K562 (cell line): Measurements from ENCODE around the gene ARHGEF38. TPM values are rescaled to one million over a fixed set of nuclear protein-coding genes. Genes with fewer than 3 reads are reported as not detected.

Experiments used
- BACH1 ChIP-seq: fragments of 200-800 bp; sonication (Bioruptor generic); IDR thresholded peaks from 2 replicates; pipeline ENCODE4 v1.6.1; 2016; ENCODE audit warnings: missing genetic modification characterization, missing compliant biosample characterization
- CHD2 ChIP-seq: IDR thresholded peaks from 2 replicates; pipeline ENCODE4 v1.6.1; 2011; ENCODE audit warnings: low read depth, low read length
- EWSR1 ChIP-seq: fragments of 450-650 bp; IDR thresholded peaks from 2 replicates; pipeline ENCODE4 v1.6.1; 2018; ENCODE audit warnings: borderline replicate concordance, mild to moderate bottlenecking, low read depth, moderate library complexity; ENCODE audit not compliant: partially characterized antibody
- FOXA1 ChIP-seq: fragments of 450-650 bp; IDR thresholded peaks from 2 replicates; pipeline ENCODE4 v1.6.1; 2016; ENCODE audit warnings: mild to moderate bottlenecking, borderline replicate concordance
- HNRNPLL ChIP-seq: fragments of 200-400 bp; formaldehyde crosslinking; IDR thresholded peaks from 2 replicates; pipeline ENCODE4 v1.6.1; 2017; ENCODE audit warnings: low read length, low read depth, mild to moderate bottlenecking; ENCODE audit not compliant: poor library complexity, severe bottlenecking
- NFXL1 ChIP-seq: fragments of 450-650 bp; formaldehyde crosslinking; IDR thresholded peaks from 2 replicates; pipeline ENCODE4 v1.4.0; 2021; ENCODE audit warnings: mild to moderate bottlenecking
- TCF7 ChIP-seq: sonication (generic); IDR thresholded peaks from 2 replicates; pipeline ENCODE4 v1.6.1; 2016; ENCODE audit warnings: antibody characterized with exemption, borderline replicate concordance
- TEAD2 ChIP-seq: fragments of 450-650 bp; IDR thresholded peaks from 2 replicates; pipeline ENCODE4 v1.6.1; 2016; ENCODE audit warnings: missing genetic modification characterization, control low read depth, missing compliant biosample characterization
- TFAM ChIP-seq: fragments of 250-450 bp; sonication (Bioruptor Pico); conservative IDR thresholded peaks from 2 replicates; pipeline ENCODE4 v1.5.0; 2021; ENCODE audit warnings: mild to moderate bottlenecking, moderate library complexity
- ZNF134 ChIP-seq: fragments of 250-450 bp; sonication (Bioruptor Pico); conservative IDR thresholded peaks from 2 replicates; pipeline ENCODE4 v1.4.0; 2020
- ZNF212 ChIP-seq: fragments of 450-650 bp; formaldehyde crosslinking; IDR thresholded peaks from 2 replicates; pipeline ENCODE4 v1.4.0; 2020; ENCODE audit warnings: mild to moderate bottlenecking
- ZNF239 ChIP-seq: fragments of 250-450 bp; sonication (Bioruptor Pico); IDR thresholded peaks from 2 replicates; pipeline ENCODE4 v1.4.0; 2020; ENCODE audit warnings: mild to moderate bottlenecking
- ZNF431 ChIP-seq: sonication (generic); formaldehyde crosslinking; IDR thresholded peaks from 2 replicates; pipeline ENCODE4 v1.8.0; 2022; ENCODE audit warnings: mild to moderate bottlenecking, missing genetic modification reagents
- ZNF436 ChIP-seq: fragments of 250-450, 450-650 bp; sonication (Bioruptor Pico); formaldehyde crosslinking; IDR thresholded peaks from 2 replicates; pipeline ENCODE4 v1.7.0; 2020; ENCODE audit warnings: mild to moderate bottlenecking
- polyA plus RNA-seq, 8 experiments: library from polyadenylated mRNA; depleted of rRNA in 4 of 8; stranded (reverse) in 5 of 8; unstranded in 3 of 8; fragments of >200 nt; fragmentation: Nextera tagmentation in 2 of 8; fragmentation: Illumina TruSeq in 1 of 8; extraction: Ambion mirVana in 2 of 8; extraction: Trizol in 1 of 8; gene quantifications; 2 replicates each; pipeline versions ENCODE4 v1.2.1 to v1.2.3, GENCODE V29; 2011 to 2014; ENCODE audit warnings: inconsistent platforms in 1 of 8, missing spikeins in 1 of 8
- total RNA-seq, 7 experiments: library from RNA; depleted of rRNA in 6 of 7; stranded (reverse); fragments of >200 nt in 6 of 7; fragmentation: Illumina TruSeq in 2 of 7; extraction: Trizol in 2 of 7; gene quantifications; 2 replicates each; pipeline versions ENCODE4 v1.2.1 to v1.2.3, GENCODE V29; 2011 to 2021; ENCODE audit warnings: low replicate concordance in 1 of 7
- TF ChIP-seq, protein P1 (sequence below): fragments of 250-450 bp; sonication (Bioruptor Pico); IDR thresholded peaks from 2 replicates; pipeline ENCODE4 v1.9.0; 2021; ENCODE audit warnings: mild to moderate bottlenecking
- TF ChIP-seq, protein P2 (sequence below): fragments of 250-450 bp; sonication (Bioruptor Pico); IDR thresholded peaks from 2 replicates; pipeline ENCODE4 v1.5.0; 2021; ENCODE audit warnings: mild to moderate bottlenecking, borderline replicate concordance
- TF ChIP-seq, protein P3 (sequence below): sonication (generic); formaldehyde crosslinking; IDR thresholded peaks from 2 replicates; pipeline ENCODE4 v1.4.0; 2020; ENCODE audit warnings: mild to moderate bottlenecking, missing genetic modification reagents
- TF ChIP-seq, protein P4 (sequence below): fragments of 250-450 bp; sonication (Bioruptor Pico); IDR thresholded peaks from 2 replicates; pipeline ENCODE4 v1.5.0; 2021; ENCODE audit warnings: mild to moderate bottlenecking, moderate library complexity

Gene ARHGEF38
- total and polyA plus RNA-seq, 9 of the 15 experiments (the other 6 are each of a cell fraction or from before 2014, with no cell fraction given): 0.17 TPM; not detected in 8

GRCh38 chr4:105708181-105709080, 156.0 kb downstream of the ARHGEF38 start, which contains the start of the genes GSTCD and INTS12 (continued):
- TF ChIP-seq TCF7 (0 out of 2 replicates have a peak, but pooled peaks have one; percentile 66), EWSR1 (no peak), TEAD2 (tag) (no peak), ZNF431 (CRISPR knock-in tag) (peak; percentile 80; the same call in 1 of the 2 replicates), BACH1 (tag) (no peak), CHD2 (peak; percentile 62), HNRNPLL (peak; percentile 45), ZNF436 (CRISPR knock-in tag) (no peak), TFAM (CRISPR knock-in tag) (no peak), ZNF239 (CRISPR knock-in tag) (no peak; the same call in 1 of the 2 replicates), FOXA1 (no peak), NFXL1 (CRISPR knock-in tag) (no peak), ZNF212 (CRISPR knock-in tag) (no peak), ZNF134 (no peak)
- TF ChIP-seq, protein P1, sequence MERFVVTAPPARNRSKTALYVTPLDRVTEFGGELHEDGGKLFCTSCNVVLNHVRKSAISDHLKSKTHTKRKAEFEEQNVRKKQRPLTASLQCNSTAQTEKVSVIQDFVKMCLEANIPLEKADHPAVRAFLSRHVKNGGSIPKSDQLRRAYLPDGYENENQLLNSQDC (CRISPR knock-in tag): peak; percentile 95
- TF ChIP-seq, protein P2, sequence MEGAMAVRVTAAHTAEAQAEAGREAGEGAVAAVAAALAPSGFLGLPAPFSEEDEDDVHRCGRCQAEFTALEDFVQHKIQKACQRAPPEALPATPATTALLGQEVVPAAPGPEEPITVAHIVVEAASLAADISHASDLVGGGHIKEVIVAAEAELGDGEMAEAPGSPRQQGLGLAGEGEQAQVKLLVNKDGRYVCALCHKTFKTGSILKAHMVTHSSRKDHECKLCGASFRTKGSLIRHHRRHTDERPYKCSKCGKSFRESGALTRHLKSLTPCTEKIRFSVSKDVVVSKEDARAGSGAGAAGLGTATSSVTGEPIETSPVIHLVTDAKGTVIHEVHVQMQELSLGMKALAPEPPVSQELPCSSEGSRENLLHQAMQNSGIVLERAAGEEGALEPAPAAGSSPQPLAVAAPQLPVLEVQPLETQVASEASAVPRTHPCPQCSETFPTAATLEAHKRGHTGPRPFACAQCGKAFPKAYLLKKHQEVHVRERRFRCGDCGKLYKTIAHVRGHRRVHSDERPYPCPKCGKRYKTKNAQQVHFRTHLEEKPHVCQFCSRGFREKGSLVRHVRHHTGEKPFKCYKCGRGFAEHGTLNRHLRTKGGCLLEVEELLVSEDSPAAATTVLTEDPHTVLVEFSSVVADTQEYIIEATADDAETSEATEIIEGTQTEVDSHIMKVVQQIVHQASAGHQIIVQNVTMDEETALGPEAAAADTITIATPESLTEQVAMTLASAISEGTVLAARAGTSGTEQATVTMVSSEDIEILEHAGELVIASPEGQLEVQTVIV (CRISPR knock-in tag): no peak
- TF ChIP-seq, protein P3, sequence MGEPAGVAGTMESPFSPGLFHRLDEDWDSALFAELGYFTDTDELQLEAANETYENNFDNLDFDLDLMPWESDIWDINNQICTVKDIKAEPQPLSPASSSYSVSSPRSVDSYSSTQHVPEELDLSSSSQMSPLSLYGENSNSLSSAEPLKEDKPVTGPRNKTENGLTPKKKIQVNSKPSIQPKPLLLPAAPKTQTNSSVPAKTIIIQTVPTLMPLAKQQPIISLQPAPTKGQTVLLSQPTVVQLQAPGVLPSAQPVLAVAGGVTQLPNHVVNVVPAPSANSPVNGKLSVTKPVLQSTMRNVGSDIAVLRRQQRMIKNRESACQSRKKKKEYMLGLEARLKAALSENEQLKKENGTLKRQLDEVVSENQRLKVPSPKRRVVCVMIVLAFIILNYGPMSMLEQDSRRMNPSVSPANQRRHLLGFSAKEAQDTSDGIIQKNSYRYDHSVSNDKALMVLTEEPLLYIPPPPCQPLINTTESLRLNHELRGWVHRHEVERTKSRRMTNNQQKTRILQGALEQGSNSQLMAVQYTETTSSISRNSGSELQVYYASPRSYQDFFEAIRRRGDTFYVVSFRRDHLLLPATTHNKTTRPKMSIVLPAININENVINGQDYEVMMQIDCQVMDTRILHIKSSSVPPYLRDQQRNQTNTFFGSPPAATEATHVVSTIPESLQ (CRISPR knock-in tag): 0 out of 2 replicates have a peak, but pooled peaks have one; percentile 7
- TF ChIP-seq, protein P4, sequence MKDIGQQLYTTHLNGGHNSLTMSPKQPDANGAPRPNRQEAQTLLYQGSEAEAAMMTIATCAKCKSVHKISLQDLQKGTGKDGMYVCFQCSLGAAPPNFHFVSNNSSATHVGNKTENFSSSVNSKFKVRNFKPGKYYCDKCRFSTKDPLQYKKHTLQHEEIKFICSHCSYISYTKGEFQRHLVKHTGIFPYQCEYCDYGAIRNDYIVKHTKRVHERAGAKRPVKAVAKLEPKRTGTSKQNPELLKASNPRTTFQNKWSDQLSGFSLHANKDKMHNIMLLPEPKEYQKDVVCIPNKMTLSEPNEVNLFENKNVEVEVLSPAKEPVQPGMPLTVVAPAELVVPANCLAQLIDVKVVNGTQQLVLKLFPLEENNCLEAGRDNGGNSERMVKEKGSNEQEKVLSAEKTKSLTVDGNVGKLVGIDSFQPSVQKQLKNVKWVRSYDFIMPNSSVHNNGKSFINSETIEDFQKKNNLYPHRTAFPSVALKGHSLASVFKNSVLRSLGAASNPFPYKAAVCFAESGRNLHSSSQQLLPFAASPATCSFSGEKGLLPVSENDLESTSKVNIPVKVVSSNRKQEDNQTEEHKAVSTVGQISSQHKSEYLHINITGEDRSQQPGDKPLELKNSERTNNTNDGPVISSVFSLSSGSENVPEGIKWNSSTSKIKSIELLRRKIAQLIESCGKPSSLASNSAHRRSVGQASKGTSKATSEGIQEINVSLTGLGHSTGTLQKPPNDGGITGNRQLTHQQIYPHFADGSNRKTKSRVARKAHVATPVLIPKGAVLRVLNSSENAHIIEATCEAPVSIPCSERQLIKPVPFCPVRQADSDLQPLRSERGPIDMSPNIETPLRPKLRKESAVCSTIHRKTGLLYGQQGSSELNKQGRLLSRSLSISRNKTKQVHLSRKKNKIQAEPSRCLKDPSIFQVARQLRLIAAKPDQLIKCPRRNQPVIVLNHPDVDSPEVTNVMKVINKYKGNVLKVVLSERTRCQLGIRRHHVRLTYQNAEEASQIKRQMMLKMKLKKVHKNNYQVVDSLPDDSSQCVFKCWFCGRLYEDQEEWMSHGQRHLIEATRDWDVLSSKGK (CRISPR knock-in tag): no peak
